Activated CD4-positive, alpha-beta memory T cell treated with anti-CD3 and anti-CD28 coated beads for 36 hours (primary cell): Measurements from ENCODE around the gene IMPDH2. TPM values are rescaled to one million over a fixed set of nuclear protein-coding genes. Genes with fewer than 3 reads are reported as not detected.

ENCODE experiments used
- CTCF ChIA-PET: fragments of 350-600 bp; sonication (Branson Sonifier 250); formaldehyde crosslinking; loops from one replicate; lab custom pipeline; 2021; ENCODE audit warnings: antibody characterized with exemption, inconsistent platforms; lab: Charles Lee
- POLR2A ChIA-PET: fragments of 350-600 bp; sonication (Branson Sonifier 250); formaldehyde crosslinking; loops from one replicate; lab custom pipeline; 2021; ENCODE audit warnings: antibody characterized with exemption; lab: Charles Lee
- DNase-seq: peaks from one replicate; pipeline ENCODE4 v3.0.0-alpha.2; 2020
- H3K27ac Mint-ChIP-seq: one replicate; pipeline ENCODE4 v1.8.0; 2021; ENCODE audit warnings: mixed read lengths
- H3K27me3 Mint-ChIP-seq: one replicate; pipeline ENCODE4 v1.8.0; 2021; ENCODE audit warnings: mixed read lengths
- H3K36me3 Mint-ChIP-seq: one replicate; pipeline ENCODE4 v1.8.0; 2021; ENCODE audit warnings: mixed read lengths
- H3K4me1 Mint-ChIP-seq: one replicate; pipeline ENCODE4 v1.8.0; 2021; ENCODE audit warnings: low read depth, mixed read lengths
- H3K4me3 Mint-ChIP-seq: one replicate; pipeline ENCODE4 v1.8.0; 2021; ENCODE audit warnings: mild to moderate bottlenecking, mixed read lengths
- H3K9me3 Mint-ChIP-seq: one replicate; pipeline ENCODE4 v1.8.0; 2021; ENCODE audit warnings: mixed read lengths
- intact Hi-C: fragments of 100-400 bp; cut with micrococcal nuclease; formaldehyde crosslinking; loops from one replicate; pipeline ENCODE4 v1.15.1; 2023
- total RNA-seq, 2 experiments: library from RNA; stranded (reverse); gene quantifications; one replicate each; pipeline ENCODE4 v1.2.3, GENCODE V29; 2021

IMPDH2 gene
- 100 to 1,000 TPM; 430 to 454 TPM for total RNA-seq

DNA sequence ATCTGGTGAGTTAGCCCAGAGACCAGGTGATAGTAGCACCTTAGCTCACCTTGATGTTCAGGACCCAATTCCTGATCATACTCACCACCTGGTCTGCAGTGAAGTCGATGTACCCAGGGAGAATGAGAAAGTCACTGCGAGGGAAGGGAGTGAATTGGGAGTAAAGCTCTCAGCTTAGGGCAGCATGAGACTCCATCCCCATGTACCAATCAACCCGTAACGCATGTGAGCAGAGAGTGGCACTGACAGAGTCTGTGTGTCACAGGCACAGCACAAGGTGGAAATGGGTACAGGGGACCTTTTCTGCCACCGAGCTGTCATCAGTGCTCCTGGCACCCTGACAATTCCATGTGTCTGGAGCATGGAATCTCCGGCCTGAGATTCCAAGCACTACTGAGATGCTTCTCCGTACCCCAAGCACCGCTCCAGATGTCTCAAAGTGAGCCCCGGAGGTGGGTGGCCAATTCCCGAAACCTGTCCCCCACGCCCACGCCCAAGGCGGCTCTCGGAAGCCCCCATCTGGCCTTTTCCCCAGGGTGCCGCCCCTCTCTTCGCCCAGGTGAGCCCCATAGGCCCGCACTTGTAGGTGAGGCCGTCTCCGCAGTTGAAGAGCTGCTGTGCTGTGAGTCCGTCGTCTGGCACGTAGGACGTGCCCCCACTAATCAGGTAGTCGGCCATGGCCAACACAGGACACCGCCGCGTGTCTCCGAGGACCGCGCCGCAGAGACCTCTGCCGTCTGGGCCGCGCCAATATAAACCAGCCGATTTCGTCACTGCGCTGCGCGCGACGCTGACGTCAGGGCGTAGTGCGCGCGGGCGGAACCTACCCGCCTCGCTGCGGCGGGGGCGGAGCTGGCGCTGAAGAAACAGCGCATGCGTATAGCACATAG, at the start of gene IMPDH2:
IMPDH2 (minus strand) TSS at position 726 of the 890 bp plus-strand sequence; CDS start at position 678, 48 bp downstream.
- Mint-ChIP-seq H3K27me3 (no peaks in the 10 kb centered on the region), H3K36me3 (peaks cover 62% of the 10 kb centered on the region), H3K9me3 (no peaks in the 10 kb centered on the region), H3K27ac (peak within 1 kb of the TSS; percentile 89), H3K4me1 (peaks cover 43% of the 10 kb centered on the region), H3K4me3 (peak within 1 kb of the TSS; percentile 86)
- ChIA-PET CTCF (interaction anchor here (0.6 to 1.8 kb wide), 9 partner anchors 8 to 65 kb away, joined by 3 to 13 read pairs (median 3); partner anchors contain the start of genes P4HTM and QRICH1), POLR2A (interaction anchor here (0.6 to 1.9 kb wide), 8 partner anchors 9 to 1933 kb away, joined by 3 to 21 read pairs (median 6); partner anchors contain the start of genes QRICH1, USP19 and WDR6)
- intact Hi-C loops = loop anchor here (1.0 to 10.0 kb wide), 6 partner anchors 8 to 416 kb away; partner anchors contain the start of genes RHOA, TCTA and USP4
- DNase-seq = peak; percentile 95

DNA sequence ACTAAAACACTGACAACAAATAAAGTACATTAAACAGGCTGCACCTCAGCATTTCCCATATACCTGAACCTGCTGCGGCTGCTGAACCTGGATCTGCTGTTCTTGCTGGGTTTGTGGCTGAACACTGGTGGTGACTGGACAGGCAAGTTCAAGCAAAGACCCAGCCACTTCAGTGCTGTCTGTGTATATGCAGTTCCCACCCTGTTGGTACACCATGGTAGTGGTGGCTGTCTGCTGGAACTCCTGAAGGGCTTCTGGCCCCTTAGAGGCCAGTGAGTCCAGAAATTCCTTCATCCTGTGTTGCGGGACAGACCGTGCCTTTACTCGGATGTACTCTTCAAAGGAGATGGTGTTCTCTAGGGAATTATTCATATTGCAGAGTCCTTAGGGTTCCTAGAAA, 47.4 kb upstream of the IMPDH2 start:
- no peaks in the 10 kb centered on the region for H3K9me3 Mint-ChIP-seq
- peaks cover 36% of the 10 kb centered on the region for H3K36me3 Mint-ChIP-seq
- H3K4me1 Mint-ChIP-seq = peaks cover 7% of the 10 kb centered on the region
- CTCF ChIA-PET = no interaction called here
- no peak overlapping the region for H3K4me3 Mint-ChIP-seq
- H3K27me3 Mint-ChIP-seq = no peaks in the 10 kb centered on the region
- intact Hi-C loops = no loop called here
- no peak overlapping the region for H3K27ac Mint-ChIP-seq
- DNase-seq = no peak
- POLR2A ChIA-PET = no interaction called here

DNA sequence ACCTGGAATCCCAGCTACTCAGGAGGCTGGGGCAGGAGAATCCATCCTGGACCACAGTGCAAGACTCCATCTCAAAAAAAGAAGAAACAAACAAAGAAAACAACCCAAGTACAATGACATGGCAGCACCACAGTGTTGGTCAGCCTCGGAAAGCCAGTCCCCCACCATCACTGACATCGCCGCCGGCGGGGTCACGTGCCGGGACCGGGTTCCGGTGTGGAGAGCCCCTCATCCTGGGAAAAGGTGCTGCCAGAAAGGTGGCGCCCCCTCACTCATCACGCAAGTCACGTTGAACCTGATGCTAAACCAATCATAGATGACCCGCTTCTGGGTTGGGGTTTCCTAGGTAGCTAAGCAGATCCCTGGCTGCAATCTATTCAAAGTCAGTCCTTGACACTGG, 46.9 kb upstream of the IMPDH2 start:
- no peak for DNase-seq
- Mint-ChIP-seq H3K9me3 (no peaks in the 10 kb centered on the region), H3K27me3 (no peaks in the 10 kb centered on the region), H3K36me3 (peaks cover 40% of the 10 kb centered on the region), H3K4me3 (no peak overlapping the region), H3K4me1 (peaks cover 7% of the 10 kb centered on the region), H3K27ac (no peak overlapping the region)
- POLR2A ChIA-PET = no interaction called here
- intact Hi-C loops = no loop called here
- CTCF ChIA-PET = no interaction called here

DNA sequence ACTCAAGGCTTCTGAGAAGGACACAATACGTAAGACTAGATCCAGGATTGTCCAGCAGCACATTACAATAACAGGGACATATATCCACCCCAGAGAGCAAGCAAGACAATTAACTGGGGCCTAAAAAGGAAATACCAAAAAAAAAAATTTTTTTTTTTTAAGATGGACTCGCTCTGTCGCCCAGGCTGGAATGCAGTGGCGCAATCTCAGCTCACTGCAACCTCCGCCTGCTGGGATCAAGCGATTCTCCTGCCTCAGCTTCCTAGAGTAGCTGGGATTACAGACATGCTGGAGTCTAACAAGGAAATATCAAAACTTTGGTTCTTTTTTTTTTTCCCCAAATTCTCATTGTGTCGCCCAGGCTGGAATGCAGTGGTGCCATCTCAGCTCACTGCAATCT, 28.8 kb upstream of the IMPDH2 start:
- POLR2A ChIA-PET = interaction anchor here (0.6 kb wide), 1 partner anchor 17 kb away, joined by 3 read pairs; no protein-coding TSS in a partner anchor
- intact Hi-C loops = no loop called here
- CTCF ChIA-PET = no interaction called here
- H3K27me3 Mint-ChIP-seq = no peaks in the 10 kb centered on the region
- DNase-seq = no peak
- no peak overlapping the region for H3K4me3 Mint-ChIP-seq
- peaks cover 2% of the 10 kb centered on the region for H3K4me1 Mint-ChIP-seq
- H3K36me3 Mint-ChIP-seq = peaks cover 24% of the 10 kb centered on the region
- H3K27ac Mint-ChIP-seq = no peak overlapping the region
- no peaks in the 10 kb centered on the region for H3K9me3 Mint-ChIP-seq

DNA sequence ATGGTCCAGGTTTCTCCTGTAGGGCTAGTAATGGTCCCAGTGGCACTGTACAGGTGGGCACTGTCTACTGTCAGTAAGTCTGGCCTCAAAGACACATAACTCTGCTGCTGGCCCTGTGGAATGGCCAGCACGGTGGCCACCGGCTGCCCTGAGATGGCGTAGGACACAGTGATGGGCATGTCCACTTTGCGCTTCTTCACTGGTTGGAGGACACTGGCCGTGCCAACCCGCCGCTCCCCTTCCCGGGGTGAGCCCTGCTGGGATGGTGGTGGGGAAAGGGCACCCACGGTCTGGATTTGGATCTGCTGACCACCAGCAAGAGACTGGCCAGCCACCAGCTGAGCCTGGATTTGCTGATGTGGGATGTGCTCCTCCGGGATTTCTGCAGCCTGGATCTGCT, 28.1 kb upstream of the IMPDH2 start:
- ChIA-PET POLR2A (no interaction called here), CTCF (no interaction called here)
- Mint-ChIP-seq H3K4me3 (no peak overlapping the region), H3K36me3 (peaks cover 27% of the 10 kb centered on the region), H3K9me3 (no peaks in the 10 kb centered on the region), H3K4me1 (peaks cover 2% of the 10 kb centered on the region), H3K27me3 (no peaks in the 10 kb centered on the region), H3K27ac (no peak overlapping the region)
- intact Hi-C loops = no loop called here
- DNase-seq = no peak

DNA sequence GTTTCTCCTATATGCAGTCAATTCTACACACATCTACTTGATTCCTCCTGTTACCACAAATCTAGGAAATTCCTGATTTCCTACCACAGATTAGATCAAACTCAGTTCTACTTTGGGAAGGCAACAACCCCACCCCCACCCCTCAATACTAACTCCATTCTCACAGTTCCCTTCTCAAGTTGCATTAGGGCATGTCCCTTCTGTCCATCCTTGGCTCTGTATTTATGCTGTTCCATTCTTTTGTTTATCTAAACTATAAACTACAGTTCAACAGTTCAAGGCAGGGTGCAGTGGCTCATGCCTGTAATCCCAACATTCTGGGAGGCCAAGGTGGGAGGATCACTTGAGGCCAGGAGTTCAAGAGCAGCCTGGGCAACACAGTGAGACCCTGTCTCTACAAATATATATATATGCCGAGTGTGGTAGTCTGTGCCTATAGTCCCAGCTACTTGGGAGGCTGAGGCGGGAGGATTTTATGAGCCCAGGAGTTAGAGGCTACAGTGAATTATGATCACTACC, 25.2 kb upstream of the IMPDH2 start:
- ChIA-PET POLR2A (no interaction called here), CTCF (no interaction called here)
- Mint-ChIP-seq H3K9me3 (no peaks in the 10 kb centered on the region), H3K4me3 (no peak overlapping the region), H3K4me1 (no peaks in the 10 kb centered on the region), H3K27ac (no peak overlapping the region), H3K36me3 (peaks cover 34% of the 10 kb centered on the region), H3K27me3 (no peaks in the 10 kb centered on the region)
- DNase-seq = no peak
- intact Hi-C loops = no loop called here

DNA sequence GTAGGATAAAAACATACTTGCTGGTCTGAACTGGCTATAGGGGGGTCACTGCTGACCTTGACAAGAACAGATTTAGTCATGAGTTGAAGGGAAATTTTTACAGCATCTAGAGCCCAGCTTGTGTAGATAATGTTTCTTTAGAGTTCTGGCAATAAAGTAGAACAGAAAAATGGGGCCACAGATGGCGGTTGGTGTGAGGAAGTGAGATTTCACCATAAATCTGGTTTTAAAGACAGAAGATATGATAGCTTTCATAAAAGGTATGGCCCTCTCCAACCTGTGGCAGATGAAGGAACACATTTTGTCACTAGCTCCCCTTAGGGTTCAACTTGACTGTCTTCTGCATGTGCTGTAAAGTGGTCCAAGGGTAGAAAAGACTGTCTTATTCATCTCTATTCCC, 24.3 kb upstream of the IMPDH2 start:
- Mint-ChIP-seq H3K9me3 (no peaks in the 10 kb centered on the region), H3K36me3 (peaks cover 34% of the 10 kb centered on the region), H3K27me3 (no peaks in the 10 kb centered on the region), H3K4me1 (no peaks in the 10 kb centered on the region), H3K4me3 (no peak overlapping the region), H3K27ac (no peak overlapping the region)
- intact Hi-C loops = no loop called here
- ChIA-PET CTCF (no interaction called here), POLR2A (interaction anchor here (0.6 kb wide), 1 partner anchor 36 kb away, joined by 4 read pairs; no protein-coding TSS in a partner anchor)
- DNase-seq = no peak

DNA sequence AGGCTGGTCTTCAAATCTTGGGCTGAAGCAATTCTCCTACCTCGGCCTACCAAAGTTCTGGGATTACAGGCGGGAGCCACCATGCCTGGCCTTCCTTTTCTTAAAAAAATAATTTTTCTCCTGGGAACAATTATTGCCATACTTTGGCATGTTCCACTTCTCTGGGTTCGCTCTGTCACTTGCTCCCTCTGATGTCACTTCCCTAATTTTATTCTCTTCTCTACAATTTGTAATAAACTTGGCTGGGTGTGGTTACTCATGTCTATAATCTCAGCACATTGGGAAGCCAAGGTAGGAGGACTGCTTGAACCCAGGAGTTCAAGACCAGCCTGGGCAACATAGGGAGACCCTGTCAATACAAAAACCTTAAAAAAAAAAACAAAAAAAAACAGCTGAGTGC, 6.1 kb upstream of the IMPDH2 start:
- intact Hi-C loops = no loop called here
- no peaks in the 10 kb centered on the region for H3K27me3 Mint-ChIP-seq
- CTCF ChIA-PET = interaction anchor here (0.6 kb wide), 1 partner anchor 292 kb away, joined by 3 read pairs; no protein-coding TSS in a partner anchor
- H3K27ac Mint-ChIP-seq = no peak overlapping the region
- no peaks in the 10 kb centered on the region for H3K4me1 Mint-ChIP-seq
- peaks cover 26% of the 10 kb centered on the region for H3K36me3 Mint-ChIP-seq
- no peak overlapping the region for H3K4me3 Mint-ChIP-seq
- DNase-seq = no peak
- no peaks in the 10 kb centered on the region for H3K9me3 Mint-ChIP-seq
- POLR2A ChIA-PET = no interaction called here

DNA sequence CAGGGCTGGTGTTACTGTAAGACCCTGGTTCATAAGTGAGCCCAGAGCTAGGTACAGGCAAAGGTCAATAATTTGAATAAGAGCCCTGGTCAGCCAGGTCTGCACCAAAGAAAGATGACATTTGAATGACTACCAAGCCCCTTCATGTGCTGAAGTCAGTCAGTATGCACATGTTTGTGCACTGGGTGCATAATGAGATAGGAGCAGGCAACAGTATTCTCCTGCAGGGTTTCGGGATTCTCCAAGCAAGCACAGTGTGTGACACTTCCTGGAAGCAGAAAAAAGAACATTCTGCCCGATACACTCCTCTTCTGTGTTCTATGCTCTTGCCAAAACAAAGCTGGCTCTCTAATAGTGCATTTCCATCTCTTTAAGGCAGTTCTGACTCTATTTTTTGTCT, 5.5 kb upstream of the IMPDH2 start:
- Mint-ChIP-seq H3K36me3 (peaks cover 28% of the 10 kb centered on the region), H3K27ac (peak overlapping the region; percentile 10), H3K4me3 (no peak overlapping the region), H3K27me3 (no peaks in the 10 kb centered on the region), H3K9me3 (no peaks in the 10 kb centered on the region), H3K4me1 (no peaks in the 10 kb centered on the region)
- ChIA-PET POLR2A (no interaction called here), CTCF (interaction anchor here (0.7 kb wide), 1 partner anchor 118 kb away, joined by 4 read pairs; no protein-coding TSS in a partner anchor)
- no peak for DNase-seq
- intact Hi-C loops = no loop called here

DNA sequence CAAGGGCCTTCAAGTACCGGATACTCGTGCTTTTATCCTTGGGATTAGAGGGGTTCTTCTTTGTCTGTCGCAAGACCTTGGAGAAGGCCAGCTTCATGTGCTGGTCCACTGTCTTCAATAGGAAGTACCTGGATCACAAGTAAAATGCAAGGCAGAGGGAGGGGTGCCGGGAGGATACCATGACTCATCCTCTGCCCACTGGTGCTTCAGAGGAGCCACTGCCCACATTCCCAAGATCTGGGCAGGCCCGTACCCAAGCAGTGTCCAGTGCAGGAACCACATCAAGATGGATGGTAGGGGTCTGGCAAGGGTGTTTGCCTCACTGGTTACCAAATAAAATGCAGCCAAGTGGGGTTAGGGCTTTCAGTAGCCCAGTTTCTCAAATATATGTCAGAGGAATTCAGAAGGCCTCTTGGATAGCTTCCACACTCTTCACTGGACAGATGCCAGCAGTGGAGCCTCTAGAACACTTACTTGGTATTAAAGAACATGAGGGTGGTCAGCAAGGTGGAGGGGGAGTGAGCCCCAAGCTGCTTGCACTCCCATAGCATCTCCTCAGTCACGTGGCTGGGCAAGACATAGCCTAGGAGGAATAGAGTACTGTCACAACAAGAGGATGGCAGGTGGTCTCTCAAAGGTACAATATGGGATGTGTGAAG, 3.6 kb upstream of the IMPDH2 start:
- H3K4me3 Mint-ChIP-seq = no peak overlapping the region
- no peak for DNase-seq
- CTCF ChIA-PET = interaction anchor here (0.6 kb wide), 1 partner anchor 103 kb away, joined by 3 read pairs; no protein-coding TSS in a partner anchor
- H3K4me1 Mint-ChIP-seq = peaks cover 11% of the 10 kb centered on the region
- H3K27ac Mint-ChIP-seq = no peak overlapping the region
- H3K9me3 Mint-ChIP-seq = no peaks in the 10 kb centered on the region
- POLR2A ChIA-PET = no interaction called here
- intact Hi-C loops = no loop called here
- peaks cover 41% of the 10 kb centered on the region for H3K36me3 Mint-ChIP-seq
- H3K27me3 Mint-ChIP-seq = no peaks in the 10 kb centered on the region

DNA sequence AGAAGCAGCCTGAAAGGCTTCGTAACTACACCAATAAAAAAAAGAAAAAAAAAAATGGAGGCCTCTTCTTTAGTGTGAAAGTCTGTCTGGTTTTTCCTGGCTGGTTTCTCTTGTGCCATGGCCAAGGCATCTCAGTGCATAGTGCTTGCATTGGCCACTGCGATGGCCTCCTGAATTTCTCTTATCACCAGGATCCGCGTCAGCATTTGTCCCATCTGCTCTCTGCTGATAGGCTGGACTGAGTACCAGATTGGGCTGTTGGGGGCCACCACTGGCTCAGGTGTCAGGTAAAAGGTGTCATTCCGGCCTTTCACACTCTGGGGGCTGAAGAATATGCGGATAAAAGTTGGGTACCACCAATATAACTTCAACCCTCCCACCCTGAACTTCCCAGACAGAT, 1.1 kb upstream of the IMPDH2 start:
- H3K36me3 Mint-ChIP-seq = peaks cover 55% of the 10 kb centered on the region
- CTCF ChIA-PET = interaction anchor here (1.2 to 2.0 kb wide), 2 partner anchors 8 to 310 kb away, joined by 3 to 12 read pairs; partner anchors contain the start of genes NDUFAF3 and USP4
- POLR2A ChIA-PET = interaction anchor here (2.2 kb wide), 1 partner anchor 8 kb away, joined by 10 read pairs; the partner anchor contains the start of gene NDUFAF3

More for the DNA sequence above, 1.1 kb upstream of the IMPDH2 start:
- H3K27me3 Mint-ChIP-seq = no peaks in the 10 kb centered on the region
- DNase-seq = no peak
- no peaks in the 10 kb centered on the region for H3K9me3 Mint-ChIP-seq
- peaks cover 34% of the 10 kb centered on the region for H3K4me1 Mint-ChIP-seq
- no peak overlapping the region for H3K4me3 Mint-ChIP-seq
- intact Hi-C loops = no loop called here
- H3K27ac Mint-ChIP-seq = no peak overlapping the region
